Effector memory CD8-positive, alpha-beta T cell (primary cell): ENCODE results near the gene ENTPD1.

Experiments used
- ATAC-seq: fragments of 150-1000 bp; cut with Tn5 transposase; replicated peaks from 2 replicates; pipeline ENCODE4 v1.10.0; 2021; ENCODE audit warnings: mild to moderate bottlenecking, moderate library complexity
- DNase-seq, 3 experiments: peaks; one replicate each; pipeline ENCODE4 v3.0.0; 2021
- H3K27ac Mint-ChIP-seq, 2 donors: one replicate each; pipeline ENCODE4 v1.8.0; 2022; ENCODE audit warnings: mild to moderate bottlenecking in 2 of 2, mixed read lengths in 2 of 2, moderate library complexity in 2 of 2
- H3K27me3 Mint-ChIP-seq, 2 donors: one replicate each; pipeline ENCODE4 v1.8.0; 2022; ENCODE audit warnings: mixed read lengths in 2 of 2
- H3K36me3 Mint-ChIP-seq: one replicate; pipeline ENCODE4 v1.8.0; 2022; ENCODE audit warnings: mild to moderate bottlenecking, moderate library complexity, mixed read lengths; ENCODE audit not compliant: insufficient read depth
- H3K4me1 Mint-ChIP-seq, 2 donors: one replicate each; pipeline ENCODE4 v1.8.0; 2022; ENCODE audit warnings: low read depth in 2 of 2, mixed read lengths in 2 of 2
- H3K4me3 Mint-ChIP-seq, 2 donors: one replicate each; pipeline ENCODE4 v1.8.0; 2022; ENCODE audit warnings: mild to moderate bottlenecking in 2 of 2, mixed read lengths in 2 of 2, moderate library complexity in 2 of 2
- H3K9me3 Mint-ChIP-seq, 2 donors: one replicate each; pipeline ENCODE4 v1.8.0; 2022; ENCODE audit warnings: mixed read lengths in 2 of 2

The ENTPD1 gene

GRCh38 chr10:95832216-95833041 lies 76.5 kb downstream of the ENTPD1 start:
- no peaks in the 10 kb centered on the region for H3K9me3 Mint-ChIP-seq
- H3K27ac Mint-ChIP-seq = peak overlapping the region; percentile 76 to 98
- no peaks in the 10 kb centered on the region for H3K27me3 Mint-ChIP-seq
- H3K36me3 Mint-ChIP-seq = peaks cover 17% of the 10 kb centered on the region
- DNase-seq (peak; percentile 17 to 73 (median 69)), ATAC-seq (peak; percentile 88)
- peak overlapping the region in 1 of 2 donors; percentile 62 for H3K4me3 Mint-ChIP-seq
- peaks cover 0 to 23% of the 10 kb centered on the region in 2 donors for H3K4me1 Mint-ChIP-seq

GRCh38 chr10:95833042-95833610 lies 77.2 kb downstream of the ENTPD1 start:
- DNase-seq (no peak), ATAC-seq (no peak)
- peaks cover 17% of the 10 kb centered on the region for H3K36me3 Mint-ChIP-seq
- H3K9me3 Mint-ChIP-seq = no peaks in the 10 kb centered on the region
- H3K27ac Mint-ChIP-seq = peak overlapping the region; percentile 47 to 98
- no peaks in the 10 kb centered on the region for H3K27me3 Mint-ChIP-seq
- peaks cover 0 to 23% of the 10 kb centered on the region in 2 donors for H3K4me1 Mint-ChIP-seq
- H3K4me3 Mint-ChIP-seq = no peak overlapping the region

GRCh38 chr10:95834406-95834805 lies 78.4 kb downstream of the ENTPD1 start:
- H3K4me3 Mint-ChIP-seq = no peak overlapping the region
- no peaks in the 10 kb centered on the region for H3K9me3 Mint-ChIP-seq
- H3K4me1 Mint-ChIP-seq = peaks cover 0 to 25% of the 10 kb centered on the region in 2 donors
- peak overlapping the region; percentile 47 to 98 for H3K27ac Mint-ChIP-seq
- DNase-seq = no peak
- no peaks in the 10 kb centered on the region for H3K27me3 Mint-ChIP-seq
- no peak for ATAC-seq
- H3K36me3 Mint-ChIP-seq = peaks cover 17% of the 10 kb centered on the region

- Mint-ChIP-seq H3K36me3 (peaks cover 17% of the 10 kb centered on the region), H3K27me3 (no peaks in the 10 kb centered on the region), H3K27ac (peak overlapping the region in 1 of 2 donors; percentile 98), H3K4me3 (no peak overlapping the region), H3K9me3 (no peaks in the 10 kb centered on the region), H3K4me1 (peaks cover 0 to 27% of the 10 kb centered on the region in 2 donors)
- ATAC-seq (no peak), DNase-seq (no peak)
Measured at GRCh38 chr10:95835149-95835860, 79.3 kb downstream of the ENTPD1 start.

GRCh38 chr10:95835911-95836310 lies 79.9 kb downstream of the ENTPD1 start:
- peaks cover 0 to 5% of the 10 kb centered on the region in 2 donors for H3K27me3 Mint-ChIP-seq
- H3K4me1 Mint-ChIP-seq = peaks cover 0 to 26% of the 10 kb centered on the region in 2 donors
- H3K4me3 Mint-ChIP-seq = no peak overlapping the region
- no peak overlapping the region for H3K27ac Mint-ChIP-seq
- no peak for DNase-seq
- peaks cover 13% of the 10 kb centered on the region for H3K36me3 Mint-ChIP-seq
- H3K9me3 Mint-ChIP-seq = no peaks in the 10 kb centered on the region
- no peak for ATAC-seq

- ATAC-seq (no peak), DNase-seq (no peak)
- Mint-ChIP-seq H3K4me3 (no peak overlapping the region), H3K27me3 (peaks cover 0 to 5% of the 10 kb centered on the region in 2 donors), H3K36me3 (peaks cover 8% of the 10 kb centered on the region), H3K27ac (peak overlapping the region in 1 of 2 donors; percentile 62), H3K4me1 (peaks cover 0 to 19% of the 10 kb centered on the region in 2 donors), H3K9me3 (no peaks in the 10 kb centered on the region)
Measured at GRCh38 chr10:95836610-95837355, 80.8 kb downstream of the ENTPD1 start.

- H3K27me3 Mint-ChIP-seq = peaks cover 0 to 5% of the 10 kb centered on the region in 2 donors
- H3K36me3 Mint-ChIP-seq = peaks cover 3% of the 10 kb centered on the region
- H3K9me3 Mint-ChIP-seq = no peaks in the 10 kb centered on the region
- peak overlapping the region in 1 of 2 donors; percentile 62 for H3K27ac Mint-ChIP-seq
- ATAC-seq (no peak), DNase-seq (no peak)
- H3K4me3 Mint-ChIP-seq = no peak overlapping the region
- H3K4me1 Mint-ChIP-seq = peaks cover 0 to 14% of the 10 kb centered on the region in 2 donors
Measured at GRCh38 chr10:95837356-95837776, 81.4 kb downstream of the ENTPD1 start.

GRCh38 chr10:95837783-95838182 lies 81.8 kb downstream of the ENTPD1 start:
- Mint-ChIP-seq H3K36me3 (no peaks in the 10 kb centered on the region), H3K27ac (peak overlapping the region in 1 of 2 donors; percentile 62), H3K27me3 (peaks cover 0 to 5% of the 10 kb centered on the region in 2 donors), H3K4me1 (peaks cover 0 to 10% of the 10 kb centered on the region in 2 donors), H3K4me3 (no peak overlapping the region), H3K9me3 (no peaks in the 10 kb centered on the region)
- ATAC-seq = no peak
- no peak for DNase-seq

- Mint-ChIP-seq H3K36me3 (no peaks in the 10 kb centered on the region), H3K4me1 (peaks cover 0 to 5% of the 10 kb centered on the region in 2 donors), H3K4me3 (no peak overlapping the region), H3K27me3 (peaks cover 0 to 16% of the 10 kb centered on the region in 2 donors), H3K9me3 (no peaks in the 10 kb centered on the region), H3K27ac (peak overlapping the region in 1 of 2 donors; percentile 39)
- ATAC-seq (peak; percentile 48), DNase-seq (no peak)
Measured at GRCh38 chr10:95840121-95840520, 84.2 kb downstream of the ENTPD1 start.

- ATAC-seq = no peak
- peaks cover 0 to 5% of the 10 kb centered on the region in 2 donors for H3K4me1 Mint-ChIP-seq
- no peaks in the 10 kb centered on the region for H3K9me3 Mint-ChIP-seq
- no peak overlapping the region for H3K4me3 Mint-ChIP-seq
- H3K27ac Mint-ChIP-seq = peak overlapping the region in 1 of 2 donors; percentile 39
- H3K27me3 Mint-ChIP-seq = peaks cover 0 to 16% of the 10 kb centered on the region in 2 donors
- H3K36me3 Mint-ChIP-seq = no peaks in the 10 kb centered on the region
- no peak for DNase-seq
Measured at GRCh38 chr10:95840681-95841080, 84.7 kb downstream of the ENTPD1 start.

GRCh38 chr10:95841661-95842498 lies 85.9 kb downstream of the ENTPD1 start:
- Mint-ChIP-seq H3K4me3 (no peak overlapping the region), H3K27me3 (peaks cover 0 to 16% of the 10 kb centered on the region in 2 donors), H3K27ac (peak overlapping the region in 1 of 2 donors; percentile 24), H3K4me1 (peaks cover 0 to 5% of the 10 kb centered on the region in 2 donors), H3K36me3 (no peaks in the 10 kb centered on the region), H3K9me3 (no peaks in the 10 kb centered on the region)
- DNase-seq (peak; percentile 41 to 68 (median 62)), ATAC-seq (peak; percentile 84)

- H3K9me3 Mint-ChIP-seq = no peaks in the 10 kb centered on the region
- H3K27me3 Mint-ChIP-seq = peaks cover 0 to 15% of the 10 kb centered on the region in 2 donors
- ATAC-seq = no peak
- H3K4me1 Mint-ChIP-seq = no peaks in the 10 kb centered on the region
- no peak overlapping the region for H3K27ac Mint-ChIP-seq
- no peak for DNase-seq
- H3K4me3 Mint-ChIP-seq = no peak overlapping the region
- H3K36me3 Mint-ChIP-seq = no peaks in the 10 kb centered on the region
Measured at GRCh38 chr10:95845411-95845810, 89.4 kb downstream of the ENTPD1 start.
